Vagina (tissue), 2 donors: Measurements from ENCODE around the gene RBM24. TPM values are rescaled to one million over a fixed set of nuclear protein-coding genes. Genes with fewer than 3 reads are reported as not detected.

ENCODE experiments used
- DNase-seq, 2 donors: peaks; one replicate each; pipeline ENCODE4 v3.0.0-alpha.2; 2017; ENCODE audit errors: extremely low spot score in 2 of 2
- H3K27ac ChIP-seq: fragments of 200-600 bp; sonication (generic); one replicate; pipeline ENCODE4 v1.5.1; 2019
- H3K27me3 ChIP-seq: fragments of 200-600 bp; sonication (generic); one replicate; pipeline ENCODE4 v1.5.1; 2019
- H3K36me3 ChIP-seq, 2 donors: fragments of 200-600 bp; sonication (generic); one replicate each; pipeline ENCODE4 v1.5.1; 2017 to 2019
- H3K4me1 ChIP-seq: fragments of 200-600 bp; sonication (generic); one replicate; pipeline ENCODE4 v1.5.1; 2019
- H3K4me3 ChIP-seq, 2 donors: fragments of 200-600 bp; sonication (generic); 1 replicate in 1 of 2; 2 replicates in 1 of 2; pipeline ENCODE4 v1.5.1; 2016 to 2019
- H3K9me3 ChIP-seq: fragments of 200-600 bp; sonication (generic); one replicate; pipeline ENCODE4 v1.5.1; 2019
- POLR2A ChIP-seq, 2 donors: fragments of 450-650 bp; IDR thresholded peaks; one replicate each; pipeline ENCODE4 v1.6.1; 2017; ENCODE audit warnings: antibody characterized with exemption in 2 of 2, mild to moderate bottlenecking in 2 of 2, moderate library complexity in 2 of 2
- POLR2AphosphoS5 ChIP-seq, 2 donors: sonication (generic); formaldehyde crosslinking; IDR thresholded peaks; one replicate each; pipeline ENCODE4 v1.9.0; 2017; ENCODE audit warnings: antibody characterized with exemption in 2 of 2, mild to moderate bottlenecking in 2 of 2, low read depth in 1 of 2; ENCODE audit not compliant: insufficient read depth in 1 of 2
- intact Hi-C: fragments of 100-400 bp; cut with DNase I; formaldehyde crosslinking; loops from one replicate; pipeline ENCODE4 v1.15.1; 2023
- total RNA-seq: library from RNA; depleted of rRNA; stranded (reverse); fragments of >200 nt; gene quantifications from one replicate; pipeline ENCODE4 v1.2.3, GENCODE V29; 2016
- TF ChIP-seq, protein P1 (sequence below), 3 experiments: fragments of 450-650 bp in 2 of 3; fragments of 200-600 bp in 1 of 3; sonication (generic) in 1 of 3; IDR thresholded peaks; one replicate each; pipeline ENCODE4 v1.5.1; 2017 to 2019; ENCODE audit warnings: antibody characterized with exemption in 3 of 3, mild to moderate bottlenecking in 2 of 3, moderate library complexity in 2 of 3

RBM24 gene
- total RNA-seq, 1 donor from 2014 or later = 2.7 TPM

- no peak for DNase-seq
- no peaks in the 10 kb centered on the region for H3K9me3 ChIP-seq
- no peaks in the 10 kb centered on the region for H3K27me3 ChIP-seq
- TF ChIP-seq POLR2AphosphoS5 (IDR thresholded peaks at IDR 0.05; ENCODE audit: insufficient read depth in 1 of 2, low read depth in 1 of 2) = no peak
- TF ChIP-seq, protein P1, sequence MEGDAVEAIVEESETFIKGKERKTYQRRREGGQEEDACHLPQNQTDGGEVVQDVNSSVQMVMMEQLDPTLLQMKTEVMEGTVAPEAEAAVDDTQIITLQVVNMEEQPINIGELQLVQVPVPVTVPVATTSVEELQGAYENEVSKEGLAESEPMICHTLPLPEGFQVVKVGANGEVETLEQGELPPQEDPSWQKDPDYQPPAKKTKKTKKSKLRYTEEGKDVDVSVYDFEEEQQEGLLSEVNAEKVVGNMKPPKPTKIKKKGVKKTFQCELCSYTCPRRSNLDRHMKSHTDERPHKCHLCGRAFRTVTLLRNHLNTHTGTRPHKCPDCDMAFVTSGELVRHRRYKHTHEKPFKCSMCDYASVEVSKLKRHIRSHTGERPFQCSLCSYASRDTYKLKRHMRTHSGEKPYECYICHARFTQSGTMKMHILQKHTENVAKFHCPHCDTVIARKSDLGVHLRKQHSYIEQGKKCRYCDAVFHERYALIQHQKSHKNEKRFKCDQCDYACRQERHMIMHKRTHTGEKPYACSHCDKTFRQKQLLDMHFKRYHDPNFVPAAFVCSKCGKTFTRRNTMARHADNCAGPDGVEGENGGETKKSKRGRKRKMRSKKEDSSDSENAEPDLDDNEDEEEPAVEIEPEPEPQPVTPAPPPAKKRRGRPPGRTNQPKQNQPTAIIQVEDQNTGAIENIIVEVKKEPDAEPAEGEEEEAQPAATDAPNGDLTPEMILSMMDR (IDR thresholded peaks at IDR 0.05) = no peak
- no peak for TF ChIP-seq POLR2A (IDR thresholded peaks at IDR 0.05)
- no peaks in the 10 kb centered on the region for H3K36me3 ChIP-seq
- H3K4me1 ChIP-seq = no peaks in the 10 kb centered on the region
- no peak overlapping the region for H3K27ac ChIP-seq
- H3K4me3 ChIP-seq = no peak overlapping the region
- intact Hi-C loops = no loop called here
Measured at GRCh38 chr6:17242087-17242486, 39.1 kb upstream of the RBM24 start.

DNA sequence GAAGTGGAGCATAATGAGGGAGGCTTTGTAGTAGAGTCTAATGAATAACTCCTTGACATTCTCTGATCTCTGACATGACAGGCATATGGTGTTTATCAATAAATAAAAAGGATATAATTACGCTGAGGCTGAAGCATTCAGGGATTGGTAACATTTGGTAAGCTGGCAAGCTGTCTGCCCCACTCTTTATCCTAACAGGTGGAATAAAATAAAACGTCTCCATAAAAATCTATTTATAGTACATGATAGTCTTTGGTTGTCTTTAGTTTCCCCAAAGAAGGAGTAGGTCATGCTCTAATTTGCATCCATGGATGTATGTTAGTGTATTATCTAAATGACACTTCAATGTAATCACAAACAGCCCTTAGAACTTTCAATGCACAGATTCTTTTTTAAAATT, 30.9 kb upstream of the RBM24 start:
- intact Hi-C loops = no loop called here
- no peaks in the 10 kb centered on the region for H3K36me3 ChIP-seq
- H3K9me3 ChIP-seq = no peaks in the 10 kb centered on the region
- no peak overlapping the region for H3K4me3 ChIP-seq
- DNase-seq = no peak
- H3K4me1 ChIP-seq = no peaks in the 10 kb centered on the region
- H3K27me3 ChIP-seq = no peaks in the 10 kb centered on the region
- no peak overlapping the region for H3K27ac ChIP-seq
- TF ChIP-seq POLR2AphosphoS5 (IDR thresholded peaks at IDR 0.05; ENCODE audit: insufficient read depth in 1 of 2, low read depth in 1 of 2) = no peak
- no peak for TF ChIP-seq POLR2A (IDR thresholded peaks at IDR 0.05)
- TF ChIP-seq, protein P1 (IDR thresholded peaks at IDR 0.05) = no peak

DNA sequence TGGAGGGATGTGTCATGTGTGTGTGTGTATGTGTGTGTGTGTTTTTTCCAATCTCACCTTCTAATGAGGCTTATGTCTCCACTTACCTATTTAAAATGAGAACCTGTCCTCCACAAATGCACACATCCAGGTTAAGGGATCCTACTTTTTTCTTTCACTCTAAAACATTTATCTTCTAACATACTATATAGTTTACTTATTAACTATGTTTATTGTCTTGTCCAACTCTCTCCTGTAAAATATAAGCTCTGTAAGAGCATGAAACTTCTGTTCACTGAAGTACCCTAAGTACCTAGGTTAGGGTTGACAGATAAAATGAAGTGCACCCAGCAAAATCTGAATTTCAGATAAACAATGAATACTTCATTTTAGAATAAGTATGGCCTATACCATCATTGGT, 29.2 kb upstream of the RBM24 start:
- no peak for TF ChIP-seq POLR2A (IDR thresholded peaks at IDR 0.05)
- TF ChIP-seq POLR2AphosphoS5 (IDR thresholded peaks at IDR 0.05; ENCODE audit: insufficient read depth in 1 of 2, low read depth in 1 of 2) = no peak
- TF ChIP-seq, protein P1 (IDR thresholded peaks at IDR 0.05) = no peak
- Histone ChIP-seq H3K9me3 (no peaks in the 10 kb centered on the region), H3K27ac (no peak overlapping the region), H3K36me3 (no peaks in the 10 kb centered on the region), H3K4me1 (no peaks in the 10 kb centered on the region), H3K4me3 (no peak overlapping the region), H3K27me3 (no peaks in the 10 kb centered on the region)
- intact Hi-C loops = no loop called here
- DNase-seq = no peak

DNA sequence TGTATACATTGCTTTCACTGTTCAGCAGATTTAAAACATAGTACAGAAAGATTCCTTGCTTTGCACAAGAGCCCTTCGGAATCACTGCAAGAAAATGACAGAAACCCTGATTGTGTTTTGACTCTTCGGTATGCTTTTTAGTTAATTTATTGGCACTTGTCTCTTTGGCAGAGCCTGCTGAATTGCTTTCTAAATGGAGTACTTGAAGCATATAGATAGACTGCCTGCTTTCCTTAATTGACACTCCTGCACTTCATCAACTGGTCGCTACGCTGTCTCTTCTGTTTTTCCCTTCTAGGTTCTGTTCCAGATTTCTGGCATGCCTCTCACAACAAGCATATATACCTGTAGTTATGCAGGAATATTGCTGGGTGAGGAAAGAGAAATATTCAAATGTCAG, 22.4 kb upstream of the RBM24 start:
- DNase-seq = no peak
- H3K4me3 ChIP-seq = no peak overlapping the region
- no peak overlapping the region for H3K27ac ChIP-seq
- no peak for TF ChIP-seq POLR2A (IDR thresholded peaks at IDR 0.05)
- TF ChIP-seq, protein P1 (IDR thresholded peaks at IDR 0.05) = no peak
- no peaks in the 10 kb centered on the region for H3K27me3 ChIP-seq
- H3K4me1 ChIP-seq = no peaks in the 10 kb centered on the region
- no peaks in the 10 kb centered on the region for H3K36me3 ChIP-seq
- intact Hi-C loops = no loop called here
- no peaks in the 10 kb centered on the region for H3K9me3 ChIP-seq

- no peaks in the 10 kb centered on the region for H3K27me3 ChIP-seq
- H3K27ac ChIP-seq = no peak overlapping the region
- no peaks in the 10 kb centered on the region for H3K36me3 ChIP-seq
- intact Hi-C loops = no loop called here
- H3K4me1 ChIP-seq = no peaks in the 10 kb centered on the region
- no peak for DNase-seq
- H3K4me3 ChIP-seq = no peak overlapping the region
- TF ChIP-seq, protein P1 (IDR thresholded peaks at IDR 0.05) = no peak
- TF ChIP-seq POLR2A (IDR thresholded peaks at IDR 0.05) = no peak
- TF ChIP-seq POLR2AphosphoS5 (IDR thresholded peaks at IDR 0.05; ENCODE audit: insufficient read depth in 1 of 2, low read depth in 1 of 2) = no peak
- no peaks in the 10 kb centered on the region for H3K9me3 ChIP-seq
Measured at GRCh38 chr6:17265570-17265969, 15.6 kb upstream of the RBM24 start.
